Stimulated activated CD8-positive, alpha-beta memory T cell treated with anti-CD3 and anti-CD28 coated beads, Interleukin-4, amount 100 ng/mL, for 4 hours (primary cell): Measurements from ENCODE around the gene CCNT2.
A peak's percentile ranks its signal among the peaks of the same experiment; 100 is the strongest.
"Not testable (repeated sequence)": the region's sequence is repeated elsewhere in the genome, so short reads cannot be mapped to it uniquely, and the experiment has no call there.

ENCODE experiments used
- DNase-seq, 2 donors: peaks; one replicate each; pipeline ENCODE4 v3.0.0-alpha.2; 2020; ENCODE audit warnings: low read depth in 2 of 2, low spot score in 1 of 2

Gene CCNT2

DNA sequence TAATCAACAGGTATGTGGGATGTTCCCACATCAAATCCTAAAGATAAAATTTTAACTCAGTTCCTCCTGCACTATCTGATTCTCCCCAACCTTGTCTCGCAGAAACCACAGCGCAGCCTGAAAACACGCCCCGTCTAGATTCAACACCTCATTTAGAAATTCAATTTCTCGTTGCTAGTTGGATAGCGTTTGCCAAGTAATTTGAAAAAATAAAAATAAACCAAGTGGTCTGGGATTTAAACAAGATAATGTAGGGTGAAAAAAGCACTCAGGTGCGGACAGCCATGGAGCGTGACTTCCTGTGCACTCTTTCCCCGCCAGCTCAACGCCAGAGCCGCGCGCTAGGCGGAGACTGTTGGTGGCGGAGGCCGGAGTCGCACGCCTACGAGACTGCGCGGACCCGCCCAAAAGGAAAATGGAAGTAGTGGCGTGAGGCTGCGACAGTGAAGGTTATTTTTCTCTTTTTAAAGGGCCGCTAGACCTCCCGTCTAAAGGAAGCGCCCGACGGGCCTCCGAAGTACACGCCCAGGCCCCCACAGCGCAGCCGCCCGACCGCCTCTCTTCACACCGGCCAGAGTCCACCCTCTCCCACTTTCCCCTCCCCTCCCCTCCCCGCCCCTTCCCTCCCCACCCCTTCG lies 615 bp upstream of the CCNT2 start:
- peak; percentile 72 to 79 for DNase-seq

- peak; percentile 12 to 15 for DNase-seq
Observed at GRCh38 chr2:134919341-134920210, 954 bp downstream of the CCNT2 start.

- no peak for DNase-seq
Observed at GRCh38 chr2:134924912-134925311, 6.3 kb downstream of the CCNT2 start.

DNA sequence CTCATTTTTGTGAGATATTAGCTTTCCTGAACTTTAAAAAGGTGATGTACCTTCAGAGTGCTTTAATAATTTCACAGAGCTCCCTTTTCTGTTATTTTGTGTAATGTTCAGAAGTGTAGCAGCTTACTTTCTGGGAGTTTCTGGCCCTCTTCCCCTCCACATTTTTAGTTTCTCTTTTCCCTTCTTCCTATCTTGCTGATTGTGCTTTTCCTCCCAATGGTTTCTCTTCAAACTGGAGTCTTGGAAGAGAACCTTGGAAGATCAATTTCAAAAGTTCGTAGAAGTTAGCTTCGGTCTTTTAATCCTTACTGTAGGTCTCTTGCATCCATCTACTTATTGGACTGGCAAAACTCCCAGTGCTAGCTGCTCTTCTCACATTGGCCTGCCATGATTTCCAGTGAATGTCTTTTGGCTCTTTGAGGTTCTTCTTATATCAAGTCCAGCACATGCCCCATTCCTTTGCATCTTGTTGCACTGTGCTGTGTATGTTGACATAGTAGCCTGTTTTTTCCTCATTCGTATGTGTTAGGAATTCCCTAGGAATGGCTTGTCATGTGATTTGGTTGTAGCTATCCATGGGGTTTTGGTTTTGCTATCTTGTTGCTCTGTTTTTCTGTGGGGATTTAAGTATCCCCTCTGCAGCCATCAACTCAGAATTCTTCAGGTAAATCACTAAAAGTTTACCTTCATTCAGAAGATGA lies 7.8 kb downstream of the CCNT2 start:
- DNase-seq = no peak

- DNase-seq = no peak
Observed at GRCh38 chr2:134927195-134927594, 8.6 kb downstream of the CCNT2 start.

GRCh38 chr2:134932864-134933526 lies 14.4 kb downstream of the CCNT2 start:
- no peak for DNase-seq

DNA sequence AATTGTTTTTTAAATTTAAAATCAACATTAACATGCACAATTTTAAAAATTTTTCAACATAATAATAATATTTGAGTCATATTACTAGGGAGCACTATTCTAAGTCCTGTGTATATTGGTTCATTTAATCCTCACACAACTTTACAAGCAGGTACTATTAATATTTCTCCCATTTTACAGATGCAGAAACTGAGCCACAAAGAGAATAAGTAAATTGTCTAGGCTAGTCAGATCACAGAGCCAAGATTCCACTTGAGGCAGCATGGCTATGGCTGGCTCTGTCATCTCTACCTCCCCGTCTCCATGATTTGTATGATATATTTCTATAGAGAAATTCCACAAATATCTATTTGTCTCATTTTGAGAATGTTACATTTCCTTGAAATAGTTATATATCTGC lies 15.1 kb downstream of the CCNT2 start:
- DNase-seq = no peak

- DNase-seq = no peak
Observed at GRCh38 chr2:134934150-134934549, 15.5 kb downstream of the CCNT2 start.

GRCh38 chr2:134934641-134935040 lies 16.0 kb downstream of the CCNT2 start:
- no peak for DNase-seq

DNA sequence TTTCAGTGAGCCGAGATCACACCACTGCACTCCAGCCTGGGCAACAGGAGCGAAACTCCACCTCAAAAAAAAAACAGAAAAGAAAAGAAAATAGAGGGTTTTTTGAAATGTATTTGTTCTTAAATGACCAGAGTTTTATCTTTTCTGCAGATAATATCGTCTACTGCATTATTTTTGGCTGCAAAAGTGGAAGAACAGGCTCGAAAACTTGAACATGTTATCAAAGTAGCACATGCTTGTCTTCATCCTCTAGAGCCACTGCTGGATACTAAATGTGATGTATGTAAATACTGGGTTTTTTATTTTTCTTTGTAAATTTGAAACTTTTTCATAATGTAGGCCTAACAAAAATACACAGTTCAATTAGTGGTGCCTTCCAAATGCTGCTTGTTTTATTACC lies 18.1 kb downstream of the CCNT2 start:
- DNase-seq = no peak

- DNase-seq = no peak
Observed at GRCh38 chr2:134943540-134943939, 24.9 kb downstream of the CCNT2 start.

DNA sequence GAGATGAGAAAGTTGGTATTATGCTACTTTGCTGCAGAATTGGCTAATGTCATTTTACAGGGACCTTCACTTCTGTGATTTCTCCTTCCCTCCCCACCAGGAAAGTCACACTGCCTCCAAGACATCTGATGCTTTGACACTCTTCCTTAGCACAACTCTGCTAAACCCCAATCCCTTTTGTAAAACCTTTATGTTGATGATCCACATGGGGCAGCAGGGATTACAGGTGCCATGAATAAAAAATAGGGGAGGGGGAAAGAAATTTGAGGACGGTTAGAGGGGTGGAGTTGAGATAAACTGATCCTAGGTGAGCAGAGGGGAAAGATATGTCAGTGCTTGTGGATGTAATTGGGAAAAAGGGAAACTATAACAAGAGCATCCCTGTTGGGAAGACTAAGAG lies 26.4 kb downstream of the CCNT2 start:
- no peak for DNase-seq

DNA sequence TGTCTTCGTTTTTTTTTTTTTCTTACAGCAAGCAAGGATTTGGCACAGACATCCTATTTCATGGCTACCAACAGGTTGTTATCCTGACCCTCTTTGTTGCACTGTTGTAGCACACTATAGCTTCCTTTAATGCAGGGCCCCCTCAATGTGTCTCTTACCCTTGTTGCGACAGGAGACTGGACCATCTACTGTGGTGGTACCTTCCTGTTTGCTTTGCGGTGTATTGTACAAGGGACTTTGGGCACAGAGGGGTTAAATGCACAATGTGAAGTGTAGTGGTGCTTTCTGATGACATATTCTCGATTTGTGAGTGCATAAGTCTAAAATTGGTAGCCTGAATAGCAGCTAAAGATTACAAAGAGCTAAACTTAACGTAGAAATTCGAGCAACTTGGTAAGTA lies 27.5 kb downstream of the CCNT2 start:
- no peak for DNase-seq

DNA sequence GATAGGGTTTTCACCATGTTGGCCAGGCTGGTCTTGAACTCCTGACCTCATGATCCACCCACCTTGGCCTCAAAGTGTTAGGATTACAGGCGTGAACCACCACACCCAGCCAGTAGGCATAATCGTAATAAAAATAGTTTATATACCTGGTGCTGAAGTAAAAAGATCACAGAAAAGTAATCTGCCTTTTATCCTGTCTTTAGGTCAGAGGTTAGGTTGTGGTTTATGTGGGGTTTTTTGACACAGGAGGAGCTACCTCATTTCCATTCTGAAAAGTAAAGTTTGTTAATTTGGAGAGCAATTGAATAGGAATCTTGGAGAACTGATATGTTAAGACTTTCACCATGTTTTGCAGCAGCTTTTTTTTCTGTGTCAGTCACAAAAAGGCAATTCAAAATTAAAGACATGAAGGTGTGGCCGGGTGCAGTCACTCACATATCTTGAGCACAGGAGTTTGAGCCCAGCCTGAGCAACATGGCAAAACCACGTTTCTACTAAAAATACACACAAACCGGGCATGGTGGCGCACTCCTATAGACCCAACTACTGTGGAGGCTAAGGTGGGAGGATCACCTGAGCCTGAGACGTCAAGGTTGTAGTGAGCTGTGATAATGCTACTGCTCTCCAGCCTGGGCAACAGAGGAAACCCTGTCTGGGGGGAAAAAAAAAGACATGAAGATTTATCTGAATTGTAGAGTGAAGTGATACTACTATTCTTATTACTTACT lies 31.5 kb downstream of the CCNT2 start:
- no peak for DNase-seq

DNA sequence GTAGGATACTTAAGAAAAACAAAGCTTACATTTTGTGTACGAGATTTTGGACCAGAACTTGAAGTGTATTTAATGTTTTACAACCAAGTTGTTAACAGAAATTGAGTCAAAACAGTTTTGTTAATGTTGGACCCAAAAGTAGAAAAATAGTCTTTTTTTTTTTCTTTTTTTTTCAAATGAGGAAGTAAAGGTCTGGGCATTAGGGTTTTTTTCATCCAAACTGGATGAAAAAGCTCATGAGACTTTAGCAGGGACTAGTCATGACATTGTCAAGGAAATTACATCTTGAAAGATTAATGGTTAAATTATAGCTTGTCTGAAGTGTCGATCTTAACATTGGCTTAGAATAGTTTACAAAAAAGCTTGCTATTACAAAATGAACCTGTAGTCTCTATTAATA lies 32.3 kb downstream of the CCNT2 start:
- DNase-seq = no peak

- no peak for DNase-seq
Observed at GRCh38 chr2:134952608-134953007, 34.0 kb downstream of the CCNT2 start.

DNA sequence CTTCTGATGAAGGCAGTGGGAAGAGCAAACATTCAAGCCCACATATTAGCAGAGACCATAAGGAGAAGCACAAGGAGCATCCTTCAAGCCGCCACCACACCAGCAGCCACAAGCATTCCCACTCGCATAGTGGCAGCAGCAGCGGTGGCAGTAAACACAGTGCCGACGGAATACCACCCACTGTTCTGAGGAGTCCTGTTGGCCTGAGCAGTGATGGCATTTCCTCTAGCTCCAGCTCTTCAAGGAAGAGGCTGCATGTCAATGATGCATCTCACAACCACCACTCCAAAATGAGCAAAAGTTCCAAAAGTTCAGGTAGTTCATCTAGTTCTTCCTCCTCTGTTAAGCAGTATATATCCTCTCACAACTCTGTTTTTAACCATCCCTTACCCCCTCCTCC lies 35.4 kb downstream of the CCNT2 start:
- DNase-seq = no peak

DNA sequence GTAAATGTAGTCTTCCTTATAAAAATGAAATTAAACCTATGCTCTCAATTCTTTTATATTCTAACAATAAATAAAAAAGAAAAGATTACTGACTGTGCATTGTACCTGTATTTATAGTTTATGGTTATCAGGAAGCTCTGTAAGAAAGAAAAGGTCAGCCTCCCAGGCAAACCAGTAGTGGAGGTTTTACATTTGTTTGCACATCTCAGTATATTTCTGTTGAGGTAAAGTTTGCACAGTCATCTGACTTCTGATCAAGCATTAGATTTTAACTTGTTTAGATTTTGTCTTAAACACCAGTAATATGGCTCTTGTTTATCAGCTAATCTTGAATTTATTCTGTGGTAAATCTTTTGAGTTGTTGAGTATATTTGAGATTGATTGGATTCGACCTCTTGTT lies 37.1 kb downstream of the CCNT2 start:
- no peak for DNase-seq

DNA sequence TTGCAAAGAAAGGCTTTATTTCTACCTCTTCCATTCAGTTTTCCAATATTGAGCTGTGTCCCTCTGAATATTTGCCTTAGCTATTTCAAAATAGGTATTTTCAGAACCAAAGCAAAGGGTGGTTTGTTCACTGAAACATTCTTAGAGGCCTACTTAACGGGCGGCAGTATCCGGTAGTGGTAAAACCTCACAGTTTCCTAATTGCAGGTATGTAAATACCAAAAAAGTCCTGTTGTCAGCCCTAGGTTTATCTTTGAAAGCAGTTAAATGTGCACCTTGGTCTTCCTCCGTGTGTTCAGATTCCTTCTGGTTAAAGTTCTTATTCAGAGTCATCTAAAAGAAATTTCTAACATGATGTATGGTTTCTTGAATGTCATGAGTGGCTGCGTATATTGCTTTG lies 38.9 kb downstream of the CCNT2 start:
- no peak for DNase-seq

DNA sequence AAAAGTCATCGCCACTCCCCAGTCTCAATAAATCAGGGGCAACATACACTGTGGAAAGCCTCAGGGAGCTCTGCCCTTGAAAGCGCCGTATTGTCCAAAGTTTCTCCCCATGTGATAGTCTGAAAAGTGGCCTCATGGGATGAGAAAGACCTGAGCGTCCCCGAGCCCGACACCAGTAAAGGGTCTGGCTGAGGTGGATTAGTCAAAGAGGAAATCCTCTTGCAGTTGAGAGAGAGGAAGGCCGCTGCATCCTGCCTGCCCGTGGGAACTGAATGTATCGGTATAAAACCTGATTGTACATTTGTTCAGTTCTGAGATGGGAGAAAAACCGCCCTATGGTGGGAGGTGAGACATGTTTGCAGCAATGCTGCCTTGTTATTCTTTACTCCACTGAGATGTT lies 48.5 kb downstream of the CCNT2 start:
- not testable (repeated sequence) for DNase-seq
